HG02763 (cell line): ENCODE results near the gene PRIM1.
"Not testable (repeated sequence)": the region's sequence is repeated elsewhere in the genome, so short reads cannot be mapped to it uniquely, and the experiment has no call there.

ENCODE experiments used
- ATAC-seq: cut with Tn5 transposase; IDR thresholded peaks from one replicate; pipeline ENCODE4 v1.9.1; 2021; ENCODE audit warnings: mild to moderate bottlenecking, moderate library complexity; ENCODE audit not compliant: unreplicated experiment

The PRIM1 gene

DNA sequence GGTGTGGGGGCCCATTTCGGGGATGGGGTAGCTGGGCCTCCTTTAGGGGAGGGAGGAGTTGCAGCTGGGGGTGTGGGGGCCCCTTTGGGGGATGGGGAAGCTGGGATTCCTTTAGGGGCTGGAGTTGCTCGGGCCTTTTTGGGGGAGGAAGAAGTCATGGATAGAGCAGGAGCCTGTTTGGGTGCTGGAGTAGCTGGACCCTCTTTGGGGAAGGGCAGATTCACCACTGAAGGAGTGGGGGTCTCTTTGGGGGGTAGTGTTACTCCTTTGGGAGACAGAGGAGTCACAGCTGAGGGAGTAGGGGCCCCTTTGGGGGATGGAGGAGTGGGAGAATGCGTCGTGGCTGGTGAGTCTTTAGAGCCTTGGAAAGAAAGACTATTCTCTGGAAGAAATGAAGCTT is 33.5 kb downstream of the PRIM1 start:
- ATAC-seq: no peak

DNA sequence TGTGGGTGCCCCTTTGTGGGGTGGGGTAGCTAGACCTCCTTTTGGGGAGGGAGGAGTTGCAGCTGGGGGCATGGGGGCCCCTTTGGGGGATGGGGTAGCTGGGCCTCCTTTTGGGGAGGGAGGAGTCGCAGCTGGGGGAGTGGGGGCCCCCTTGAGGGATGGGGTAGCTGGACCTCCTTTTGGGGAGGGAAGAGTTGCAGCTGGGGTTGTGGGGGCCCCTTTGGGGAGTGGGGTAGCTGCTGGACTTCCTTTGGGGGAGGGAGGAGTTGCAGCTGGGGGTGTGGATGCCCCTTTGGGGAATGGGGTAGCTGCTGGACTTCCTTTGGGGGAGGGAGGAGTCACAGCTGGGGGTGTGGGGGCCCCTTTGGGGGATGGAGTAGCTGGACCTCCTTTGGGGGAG is 34.0 kb downstream of the PRIM1 start:
- no peak for ATAC-seq

DNA sequence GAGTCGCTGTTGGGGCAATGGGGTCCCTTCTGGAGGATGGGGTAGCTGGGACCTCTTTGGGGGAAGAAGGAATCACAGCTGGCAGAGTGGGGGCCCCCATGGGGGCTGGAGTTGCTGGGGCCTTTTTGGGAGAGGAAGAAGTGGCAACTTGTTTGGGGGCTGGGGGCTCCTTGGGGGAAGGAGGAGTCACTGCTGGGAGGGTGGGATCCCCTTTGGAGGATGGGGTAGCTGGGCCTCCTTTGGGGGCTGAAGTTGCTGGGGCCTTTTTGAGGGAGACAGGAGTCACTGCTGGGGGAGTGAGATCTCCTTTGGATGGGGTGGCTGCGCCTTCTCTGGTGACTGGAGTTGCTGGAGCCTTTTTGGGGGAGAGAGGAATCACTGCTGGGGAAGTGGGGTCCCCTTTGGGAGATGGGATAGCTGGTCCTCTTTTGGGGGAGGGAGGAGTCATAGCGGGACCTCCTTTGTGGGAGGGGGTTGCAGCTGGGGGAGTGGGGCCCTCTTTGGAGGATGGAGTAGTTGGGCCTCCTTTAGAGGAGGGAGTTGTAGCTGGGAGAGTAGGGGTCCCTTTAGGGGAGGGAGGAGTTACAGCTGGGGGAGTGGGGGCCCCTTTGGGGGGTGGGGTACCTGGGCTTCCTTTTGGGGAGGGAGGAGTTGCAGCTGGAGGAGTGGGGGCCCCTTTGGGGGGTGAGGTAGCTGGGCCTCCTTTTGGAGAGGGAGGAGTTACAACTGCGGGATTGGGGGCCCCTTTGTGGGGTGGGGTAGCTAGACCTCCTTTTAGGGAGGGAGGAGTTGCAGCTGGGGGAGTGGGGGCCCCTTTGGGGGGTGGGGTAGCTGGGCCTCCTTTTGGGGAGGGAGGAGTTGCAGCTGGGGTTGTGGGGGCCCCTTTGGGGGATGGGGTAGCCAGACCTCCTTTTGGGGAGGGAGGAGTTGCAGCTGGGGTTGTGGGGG is 34.9 kb downstream of the PRIM1 start:
- ATAC-seq: no peak

DNA sequence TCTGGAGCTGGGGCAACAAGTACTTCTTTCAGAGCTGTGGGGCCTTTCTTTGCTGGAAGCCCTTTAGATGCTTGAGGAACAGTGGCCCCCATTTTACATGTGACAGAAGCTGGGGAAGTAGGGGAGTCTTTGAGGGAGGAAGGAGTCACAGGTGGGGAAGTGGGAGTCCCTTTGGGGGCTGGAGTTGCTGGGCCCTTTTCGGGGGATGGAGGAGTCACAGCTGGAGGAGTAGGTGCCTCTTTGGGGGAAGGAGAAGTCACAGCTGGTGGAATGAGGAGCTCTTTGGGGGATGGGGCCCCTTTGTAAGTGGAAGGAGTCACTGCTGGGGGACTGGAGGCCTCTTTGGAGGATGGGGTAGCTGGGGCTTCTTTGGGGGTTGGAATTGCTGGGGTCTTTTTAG is 35.7 kb downstream of the PRIM1 start:
- no peak for ATAC-seq

DNA sequence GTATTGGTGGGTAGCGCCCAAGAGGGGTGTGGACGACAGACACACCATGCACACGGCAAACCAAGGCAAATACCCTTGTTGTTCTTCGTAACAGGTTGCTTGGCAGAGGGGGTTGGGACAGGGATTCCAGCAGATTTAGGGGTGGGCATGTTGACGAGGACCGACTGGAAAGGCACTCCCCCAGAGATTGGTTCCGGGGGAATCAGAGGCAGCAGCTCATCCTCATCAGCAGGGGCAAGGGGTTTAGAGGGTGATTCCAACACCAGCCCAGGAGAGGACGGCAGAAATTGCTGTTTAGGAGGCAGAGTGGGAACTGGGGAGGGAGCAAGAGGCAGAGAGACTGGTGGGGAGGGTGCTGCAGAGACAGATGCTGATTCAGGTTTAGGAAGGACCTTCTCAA is 36.3 kb downstream of the PRIM1 start:
- ATAC-seq: no peak

DNA sequence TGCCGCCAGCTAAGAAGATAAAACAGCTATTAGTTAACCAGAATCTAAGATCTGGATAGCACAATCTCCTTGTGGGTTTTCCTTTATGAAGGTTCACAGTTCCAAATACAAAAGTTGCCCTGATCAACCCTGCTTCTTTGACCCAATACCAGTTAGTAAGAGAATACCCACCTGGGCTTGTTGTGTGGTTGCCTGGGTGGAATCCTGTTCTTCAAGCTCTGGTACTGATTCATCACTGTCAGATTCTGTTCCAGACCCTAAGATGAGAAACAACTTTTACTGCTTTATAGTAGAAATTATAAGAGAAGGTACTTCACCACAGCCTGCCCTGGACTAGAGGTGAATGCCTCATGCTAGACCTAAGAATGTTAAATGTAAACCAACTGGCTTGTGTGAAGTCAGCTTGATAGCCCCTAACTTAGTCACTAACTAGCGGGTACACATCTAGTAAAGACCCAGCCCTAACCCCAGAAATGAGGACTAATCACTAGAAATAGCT is 37.6 kb downstream of the PRIM1 start:
- ATAC-seq: no peak

DNA sequence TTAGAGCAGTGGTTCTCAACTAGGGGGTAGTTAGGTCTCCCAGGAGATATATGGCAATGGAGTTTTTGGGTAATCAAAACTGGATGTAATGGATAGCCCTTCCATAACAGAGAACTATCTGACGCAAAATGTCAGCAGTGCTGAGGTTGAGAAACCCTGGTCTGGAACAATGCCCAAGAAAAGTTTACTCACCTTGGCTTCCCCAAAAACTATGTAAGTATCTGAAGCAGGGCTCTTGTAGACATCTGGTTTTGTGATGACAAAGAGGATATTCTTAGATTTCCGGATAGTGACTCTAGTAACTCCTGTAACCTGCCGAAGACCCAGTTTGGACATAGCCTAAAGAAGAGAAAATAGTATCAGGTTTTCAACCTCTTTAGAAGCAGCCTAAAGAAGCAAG is 38.8 kb downstream of the PRIM1 start:
- no peak for ATAC-seq

DNA sequence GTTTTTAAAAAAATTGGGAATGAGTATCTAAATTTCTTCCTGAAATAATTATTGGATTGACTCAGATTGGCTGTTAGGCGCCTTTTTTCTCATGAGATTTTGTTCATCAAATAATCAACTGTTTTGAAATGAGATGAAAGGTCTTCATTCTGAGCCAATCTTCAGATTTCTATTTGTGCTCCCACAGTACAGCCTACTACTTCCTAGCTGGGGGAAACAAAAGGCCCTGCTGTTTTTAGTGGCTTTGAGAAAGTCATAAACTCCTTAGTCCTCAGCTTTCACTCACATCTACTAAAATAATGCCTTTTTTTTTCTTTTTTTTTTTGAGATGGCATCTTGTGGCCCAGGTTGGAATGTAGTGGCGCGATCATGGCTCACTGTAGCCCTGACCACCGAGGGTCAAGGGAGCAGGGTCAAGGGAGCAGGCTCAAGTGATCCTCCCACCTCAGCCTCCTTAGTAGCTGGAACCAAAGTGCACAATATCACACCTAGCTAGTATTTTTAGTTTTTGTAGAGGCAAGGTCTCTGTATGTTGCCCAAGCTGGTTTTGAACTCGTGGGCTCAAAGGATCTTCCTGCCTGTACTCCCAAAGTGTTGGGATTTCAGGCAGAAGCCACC is 42.3 kb downstream of the PRIM1 start:
- no peak for ATAC-seq

DNA sequence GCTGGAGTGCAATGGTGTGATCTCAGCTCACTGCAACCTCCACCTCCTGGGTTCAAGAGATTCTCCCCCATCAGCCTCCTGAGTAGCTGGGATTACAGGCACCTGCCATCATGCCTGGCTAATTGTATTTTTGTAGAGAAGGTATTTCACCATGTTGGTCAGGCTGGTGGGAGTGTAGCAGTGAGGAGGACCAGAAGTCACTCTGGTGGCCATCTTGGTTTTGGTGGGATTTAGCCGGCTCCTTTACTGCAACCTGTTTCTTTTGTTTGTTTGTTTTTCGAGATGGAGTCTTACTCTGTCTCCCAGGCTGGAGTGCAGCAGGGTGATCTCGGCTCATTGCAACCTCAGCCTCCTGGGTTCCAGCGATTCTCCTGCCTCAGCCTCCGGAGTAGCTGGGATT is 47.6 kb downstream of the PRIM1 start:
- ATAC-seq: not testable (repeated sequence)

DNA sequence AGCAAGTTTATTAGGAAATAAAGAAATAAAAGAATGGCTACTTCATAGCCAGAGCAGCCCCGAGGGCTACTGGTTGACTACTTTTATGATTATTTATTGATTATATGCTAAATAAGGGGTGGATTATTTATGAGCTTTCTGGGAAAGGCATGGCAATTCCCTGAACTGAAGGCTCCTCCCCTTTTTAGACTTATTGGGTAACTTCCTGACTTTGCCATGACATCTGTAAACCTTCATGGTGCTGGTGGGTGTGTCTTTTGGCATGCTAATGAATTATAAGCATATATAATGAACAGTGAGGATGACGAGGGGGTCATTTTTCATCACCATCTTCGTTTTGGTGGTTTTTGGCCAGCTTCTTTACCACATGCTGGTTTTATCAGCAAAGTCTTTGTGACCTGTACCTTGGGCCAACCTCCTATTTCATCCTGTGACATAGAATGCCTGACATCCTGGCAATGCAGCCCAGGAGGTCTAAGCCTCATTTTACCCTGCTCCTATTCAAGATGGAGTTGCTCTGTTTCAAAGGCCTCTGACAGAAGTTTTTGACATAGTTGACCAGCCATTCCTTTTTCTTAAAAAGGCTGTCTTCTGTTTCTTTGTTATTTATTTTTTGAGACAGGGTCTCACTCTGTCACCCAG is 53.0 kb downstream of the PRIM1 start:
- ATAC-seq: no peak

DNA sequence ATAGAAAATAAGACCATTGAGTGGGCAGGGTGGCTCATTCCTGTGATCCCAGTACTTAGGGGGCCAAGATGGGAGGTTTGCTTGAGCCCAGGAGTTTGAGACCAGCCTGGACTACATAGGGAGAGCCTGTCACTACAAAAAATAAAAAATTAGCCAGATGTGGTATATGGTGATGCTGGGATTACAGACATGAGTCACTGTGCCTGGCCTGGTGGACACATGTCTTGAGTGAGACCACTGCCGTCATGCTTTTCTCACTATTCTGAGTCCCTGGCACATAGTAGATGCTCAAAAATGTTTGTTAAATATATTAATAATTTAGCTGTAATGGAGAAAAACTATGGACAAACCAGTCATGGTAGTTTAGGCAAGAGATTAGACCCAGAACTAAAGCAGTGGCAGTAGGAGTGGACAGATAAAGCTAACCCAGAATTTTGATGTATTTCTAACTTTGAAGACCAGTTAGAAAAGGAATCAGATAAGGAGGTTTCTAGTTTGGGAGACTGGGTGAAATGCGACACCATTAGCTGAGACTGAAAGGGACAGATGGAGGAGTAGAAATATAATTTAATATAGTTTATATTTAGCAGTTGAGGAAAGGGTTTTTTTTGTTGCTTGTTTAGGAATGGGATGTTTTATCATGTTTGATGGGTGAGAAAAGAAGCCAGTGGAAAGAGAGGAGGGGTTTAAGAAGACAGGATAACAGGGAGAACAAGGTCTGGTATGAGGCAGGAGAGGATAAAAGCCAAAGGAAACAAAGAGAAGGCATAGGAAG is 56.6 kb downstream of the PRIM1 start:
- no peak for ATAC-seq

DNA sequence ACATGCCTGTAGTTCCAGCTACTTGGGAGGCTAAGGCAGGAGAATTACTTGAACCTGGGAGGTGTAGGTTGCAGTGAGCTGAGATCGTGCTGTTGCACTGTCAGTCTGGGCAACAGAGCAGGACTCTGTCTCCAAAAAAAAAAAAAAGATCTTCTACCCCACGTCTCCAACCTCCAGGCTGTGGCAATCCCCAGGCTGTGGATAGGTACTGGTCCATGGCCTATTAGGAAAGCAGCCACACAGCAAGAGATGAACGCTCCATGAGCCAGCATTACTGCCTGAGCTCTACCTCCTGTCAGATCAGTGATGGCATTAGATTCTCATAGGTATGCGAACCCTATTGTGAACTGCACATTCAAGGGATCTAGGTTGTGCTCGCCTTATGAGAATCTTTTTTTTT is 58.0 kb downstream of the PRIM1 start:
- ATAC-seq: no peak

DNA sequence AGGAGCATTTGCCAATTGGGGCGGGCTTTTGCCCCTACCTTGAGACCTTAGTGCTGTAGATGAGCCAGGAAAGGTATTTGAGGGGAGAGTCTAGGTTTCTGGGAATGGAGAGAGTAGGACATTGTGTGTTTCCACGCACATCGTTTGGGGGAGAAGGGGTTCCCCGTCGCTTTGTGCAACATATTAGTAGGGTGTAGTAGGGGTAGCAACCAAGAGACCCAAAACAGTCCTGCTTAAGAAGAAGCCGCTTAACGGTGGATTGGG is 63.3 kb downstream of the PRIM1 start:
- ATAC-seq: no peak

DNA sequence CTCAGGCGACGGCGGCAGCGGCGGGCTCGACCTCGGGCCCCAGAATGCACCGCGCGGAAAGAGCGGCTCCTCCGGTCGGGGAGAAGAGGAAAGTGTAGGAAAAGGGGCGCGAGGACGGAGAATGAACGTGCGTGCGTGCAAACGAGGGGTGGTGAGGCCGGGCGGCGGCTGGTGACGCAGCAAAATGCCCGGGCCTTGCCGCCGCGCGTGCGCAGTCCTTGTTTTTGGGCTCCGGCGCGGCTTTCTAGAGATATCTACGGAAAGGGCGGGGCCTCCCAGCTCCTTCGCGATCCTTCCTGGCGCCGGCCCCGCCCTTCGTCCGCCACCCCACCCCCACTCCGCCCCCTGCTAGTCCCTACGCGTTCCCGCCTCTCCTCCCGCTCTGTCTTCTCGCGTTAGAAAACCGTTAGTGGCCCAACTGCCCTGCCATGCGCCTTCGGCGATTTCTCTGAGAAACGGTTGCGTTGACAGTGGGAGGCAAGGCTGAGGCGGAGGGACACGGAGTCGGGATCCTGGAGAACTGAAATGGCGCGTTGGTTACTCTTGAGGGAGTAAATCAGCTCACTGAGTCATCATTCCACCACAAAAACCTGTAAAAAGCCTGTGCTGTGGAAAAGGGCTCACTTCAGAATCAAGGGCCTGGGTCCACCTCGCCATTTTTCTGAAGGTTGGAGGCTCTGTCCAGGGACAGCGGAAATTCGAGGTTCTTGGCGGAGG is 63.8 kb downstream of the PRIM1 start, which contains the start of gene PTGES3:
Gene PTGES3, minus strand, starts transcription at position 156 of the 717 bp plus-strand sequence. CDS start 285 bp downstream, outside the sequence.
- ATAC-seq: peak; percentile 63

DNA sequence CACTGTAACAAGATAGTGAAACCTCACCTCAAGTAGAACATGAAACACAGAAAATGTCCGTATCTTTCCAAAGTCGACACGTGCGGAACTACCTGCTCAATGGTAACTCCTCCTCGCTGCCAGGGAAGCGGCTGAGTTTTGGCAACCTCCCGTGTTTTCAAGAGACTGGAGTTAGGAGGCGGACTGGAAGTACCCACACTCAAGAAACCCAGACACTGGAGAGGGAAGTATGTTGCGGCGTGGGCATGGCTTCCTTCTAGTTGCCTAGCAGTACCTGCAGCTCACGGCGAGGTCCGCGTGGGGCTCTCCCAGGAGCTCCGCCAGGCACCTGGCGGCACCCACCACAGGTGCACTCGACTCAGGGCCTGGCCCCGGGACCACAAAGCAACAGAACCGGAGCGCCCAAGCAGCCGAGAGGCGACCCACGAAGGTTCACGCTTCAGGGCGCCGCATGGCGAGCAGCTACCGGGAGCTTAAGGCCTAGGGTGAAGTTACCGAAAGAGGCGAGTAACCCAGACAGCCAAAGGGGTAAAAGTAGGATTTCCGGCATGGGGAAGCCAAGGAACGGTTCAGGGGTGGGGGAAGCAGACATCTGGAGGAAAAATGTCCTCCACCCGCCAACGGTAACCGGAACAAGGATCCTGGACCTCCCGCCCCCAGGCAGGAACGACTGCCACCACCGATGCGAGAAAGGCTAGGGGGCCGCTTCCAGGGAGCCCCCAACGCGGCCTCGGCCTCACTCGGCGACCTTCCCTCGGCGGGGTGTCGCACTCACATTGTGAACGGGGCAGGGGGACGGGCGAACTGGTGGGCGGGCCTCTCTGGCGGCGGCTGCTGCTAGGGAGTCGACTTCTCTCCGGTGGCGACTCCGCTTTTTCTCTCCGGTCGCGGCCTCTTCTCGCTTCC is 64.6 kb downstream of the PRIM1 start:
- peak; percentile 15 for ATAC-seq

DNA sequence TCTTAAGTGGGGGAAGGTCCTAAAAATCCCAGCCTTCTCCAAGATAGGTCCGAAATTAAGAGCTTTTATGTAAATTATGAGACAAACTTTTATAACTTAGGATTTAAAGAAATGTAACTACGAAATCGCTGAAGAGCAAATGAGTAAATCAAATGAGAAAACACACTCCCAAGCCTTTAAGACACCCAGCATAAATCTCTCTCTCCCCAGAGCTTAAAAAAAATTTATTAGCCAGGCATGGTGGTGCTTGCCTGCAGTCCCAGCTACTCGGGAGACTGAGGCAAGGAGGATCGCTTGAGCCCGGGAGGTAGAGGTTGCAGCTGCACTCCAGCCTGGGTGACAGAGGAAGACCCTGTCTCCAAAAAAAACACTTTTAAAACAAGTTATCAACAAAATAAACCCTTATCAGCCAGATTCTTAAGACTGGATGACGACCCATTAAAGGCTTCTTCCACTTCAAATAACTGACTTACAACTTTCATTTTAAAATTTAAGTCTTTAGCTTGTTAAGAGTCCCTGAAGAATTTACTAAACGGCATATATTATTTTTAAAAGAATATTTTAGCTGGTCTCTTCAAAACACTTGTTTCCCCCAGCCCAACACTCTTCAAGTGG is 67.3 kb downstream of the PRIM1 start:
- ATAC-seq: no peak

DNA sequence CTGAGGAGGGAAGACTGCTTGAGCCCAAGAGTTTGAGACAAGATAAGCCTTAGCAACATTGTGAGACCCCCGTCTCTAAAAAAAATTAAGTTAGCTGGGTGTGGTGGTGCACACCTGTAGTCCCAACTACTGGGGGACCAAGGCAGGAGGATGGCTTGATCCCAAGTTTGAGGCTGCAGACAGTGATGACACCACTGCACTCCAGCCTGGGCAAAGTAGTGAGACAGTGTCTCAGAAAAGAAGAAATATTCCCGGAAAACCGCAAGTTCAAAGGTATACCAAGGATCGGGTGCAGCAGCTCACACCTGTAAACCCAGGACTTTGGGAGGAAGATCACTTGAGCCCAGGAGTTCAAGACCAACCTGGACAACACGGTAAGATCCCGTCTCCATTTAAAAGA is 69.8 kb downstream of the PRIM1 start:
- ATAC-seq: no peak
